Bronchial epithelial cell (primary cell): ENCODE data around the gene PLA2G15. TPM values are rescaled to one million over a fixed set of nuclear protein-coding genes. Genes with fewer than 3 reads are reported as not detected.

Experiments used
- DNase-seq: peaks from one replicate; pipeline ENCODE4 v3.0.0-alpha.2; 2010; ENCODE audit warnings: low read depth
- FAIRE-seq: peaks from 2 replicates; lab custom pipeline; 2011; peaks lifted over from hg19 to GRCh38; lab: Jason Lieb, UNC
- H3K27me3 ChIP-seq: 2 replicates; pipeline ENCODE4 v1.5.1; 2011; ENCODE audit warnings: low read length; ENCODE audit not compliant: control insufficient read depth, insufficient read depth
- H3K36me3 ChIP-seq: 2 replicates; pipeline ENCODE4 v1.5.1; 2011; ENCODE audit warnings: low read length; ENCODE audit not compliant: control insufficient read depth, insufficient read depth
- H3K4me3 ChIP-seq: 2 replicates; pipeline ENCODE4 v1.5.1; 2011; ENCODE audit warnings: mild to moderate bottlenecking, low read depth, low read length, control low read depth
- total RNA-seq: library from RNA; depleted of rRNA; stranded (reverse); fragments of >200 nt; gene quantifications from 2 replicates; pipeline ENCODE4 v1.2.1, GENCODE V29; 2014
- TF ChIP-seq, protein P1 (sequence below): IDR thresholded peaks from 2 replicates; pipeline ENCODE4 v1.5.1; 2011; ENCODE audit warnings: mild to moderate bottlenecking, moderate library complexity, low read length, control low read depth, inconsistent platforms; ENCODE audit not compliant: insufficient read depth, severe bottlenecking

PLA2G15 gene, protein sequence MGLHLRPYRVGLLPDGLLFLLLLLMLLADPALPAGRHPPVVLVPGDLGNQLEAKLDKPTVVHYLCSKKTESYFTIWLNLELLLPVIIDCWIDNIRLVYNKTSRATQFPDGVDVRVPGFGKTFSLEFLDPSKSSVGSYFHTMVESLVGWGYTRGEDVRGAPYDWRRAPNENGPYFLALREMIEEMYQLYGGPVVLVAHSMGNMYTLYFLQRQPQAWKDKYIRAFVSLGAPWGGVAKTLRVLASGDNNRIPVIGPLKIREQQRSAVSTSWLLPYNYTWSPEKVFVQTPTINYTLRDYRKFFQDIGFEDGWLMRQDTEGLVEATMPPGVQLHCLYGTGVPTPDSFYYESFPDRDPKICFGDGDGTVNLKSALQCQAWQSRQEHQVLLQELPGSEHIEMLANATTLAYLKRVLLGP
- total RNA-seq: 8.2 and 9.2 TPM in 2 replicates

DNA sequence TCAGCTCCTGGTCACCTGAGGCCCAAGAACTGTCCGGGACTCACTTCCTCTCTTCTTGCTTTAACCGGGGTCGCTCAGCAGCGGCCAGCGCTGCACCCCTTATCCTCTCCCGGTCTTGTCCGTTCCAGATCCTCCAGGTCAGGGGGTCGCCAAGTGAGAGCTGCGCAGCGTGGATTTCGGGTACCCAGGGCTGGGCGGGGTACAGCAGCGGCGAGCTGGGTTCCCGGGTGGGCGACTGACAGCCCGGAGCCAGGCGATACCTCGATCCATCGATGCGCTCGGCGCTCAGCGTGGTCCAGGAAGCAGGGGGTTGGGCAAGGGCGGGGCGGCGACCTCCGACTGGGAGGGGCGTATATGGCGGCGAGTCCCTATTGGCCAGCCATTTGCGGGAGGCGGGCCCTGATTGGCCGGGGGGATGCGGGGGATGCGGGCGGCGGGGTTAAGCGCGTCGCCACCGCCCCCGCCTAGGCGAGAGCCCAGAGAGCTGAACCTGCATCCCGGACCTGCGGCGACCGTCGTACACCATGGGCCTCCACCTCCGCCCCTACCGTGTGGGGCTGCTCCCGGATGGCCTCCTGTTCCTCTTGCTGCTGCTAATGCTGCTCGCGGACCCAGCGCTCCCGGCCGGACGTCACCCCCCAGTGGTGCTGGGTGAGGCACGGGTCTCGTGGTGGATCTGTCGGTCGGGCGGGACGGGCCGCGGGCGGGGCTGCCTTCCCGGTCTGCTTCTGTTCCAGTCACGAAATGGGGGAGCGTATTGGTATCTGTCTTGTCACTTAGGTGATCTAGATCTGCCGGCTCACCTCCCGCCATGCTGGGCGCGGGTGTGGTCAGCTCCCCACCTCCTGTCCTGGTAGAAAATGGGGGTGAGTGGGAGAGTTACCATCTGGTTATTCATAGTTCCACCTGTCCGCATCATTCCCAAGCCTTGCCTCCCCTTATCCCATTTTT, at the start of gene PLA2G15:
TSS of gene PLA2G15 (plus strand) at position 471 of the 951 bp plus-strand sequence. CDS start at position 525, 54 bp downstream.
- TF ChIP-seq, protein P1, sequence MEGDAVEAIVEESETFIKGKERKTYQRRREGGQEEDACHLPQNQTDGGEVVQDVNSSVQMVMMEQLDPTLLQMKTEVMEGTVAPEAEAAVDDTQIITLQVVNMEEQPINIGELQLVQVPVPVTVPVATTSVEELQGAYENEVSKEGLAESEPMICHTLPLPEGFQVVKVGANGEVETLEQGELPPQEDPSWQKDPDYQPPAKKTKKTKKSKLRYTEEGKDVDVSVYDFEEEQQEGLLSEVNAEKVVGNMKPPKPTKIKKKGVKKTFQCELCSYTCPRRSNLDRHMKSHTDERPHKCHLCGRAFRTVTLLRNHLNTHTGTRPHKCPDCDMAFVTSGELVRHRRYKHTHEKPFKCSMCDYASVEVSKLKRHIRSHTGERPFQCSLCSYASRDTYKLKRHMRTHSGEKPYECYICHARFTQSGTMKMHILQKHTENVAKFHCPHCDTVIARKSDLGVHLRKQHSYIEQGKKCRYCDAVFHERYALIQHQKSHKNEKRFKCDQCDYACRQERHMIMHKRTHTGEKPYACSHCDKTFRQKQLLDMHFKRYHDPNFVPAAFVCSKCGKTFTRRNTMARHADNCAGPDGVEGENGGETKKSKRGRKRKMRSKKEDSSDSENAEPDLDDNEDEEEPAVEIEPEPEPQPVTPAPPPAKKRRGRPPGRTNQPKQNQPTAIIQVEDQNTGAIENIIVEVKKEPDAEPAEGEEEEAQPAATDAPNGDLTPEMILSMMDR: no peak
- DNase-seq: peak; percentile 74
- FAIRE-seq: no peak

DNA sequence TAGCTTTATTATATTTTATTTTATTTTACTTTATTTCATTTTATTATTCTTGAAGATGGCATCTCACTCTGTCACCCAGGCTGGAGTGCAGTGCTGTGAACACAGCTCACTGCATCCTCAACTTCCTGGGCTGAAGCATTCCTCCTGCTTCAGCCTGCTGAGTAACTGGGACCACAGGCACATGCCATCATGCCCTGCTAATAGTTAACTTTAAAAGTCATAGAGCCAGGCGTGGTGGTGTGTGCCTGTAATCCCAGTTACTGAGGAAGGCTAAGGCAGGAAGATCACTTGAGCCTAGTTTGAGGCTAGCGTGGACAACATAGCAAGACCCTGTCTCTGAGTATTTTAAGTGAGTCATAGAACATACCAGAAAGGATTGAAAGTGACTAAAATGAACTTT, 47.9 kb upstream of the PLA2G15 start:
- FAIRE-seq (no peak), DNase-seq (no peak)
- Histone ChIP-seq H3K27me3 (no peaks in the 10 kb centered on the region), H3K4me3 (no peak overlapping the region), H3K36me3 (no peaks in the 10 kb centered on the region)
- TF ChIP-seq, protein P1: no peak

More for the DNA sequence above, at the start of gene PLA2G15:
- no peaks in the 10 kb centered on the region for H3K27me3 ChIP-seq
- H3K36me3 ChIP-seq: peaks cover 5% of the 10 kb centered on the region
- H3K4me3 ChIP-seq: peak within 1 kb of the TSS; percentile 78

DNA sequence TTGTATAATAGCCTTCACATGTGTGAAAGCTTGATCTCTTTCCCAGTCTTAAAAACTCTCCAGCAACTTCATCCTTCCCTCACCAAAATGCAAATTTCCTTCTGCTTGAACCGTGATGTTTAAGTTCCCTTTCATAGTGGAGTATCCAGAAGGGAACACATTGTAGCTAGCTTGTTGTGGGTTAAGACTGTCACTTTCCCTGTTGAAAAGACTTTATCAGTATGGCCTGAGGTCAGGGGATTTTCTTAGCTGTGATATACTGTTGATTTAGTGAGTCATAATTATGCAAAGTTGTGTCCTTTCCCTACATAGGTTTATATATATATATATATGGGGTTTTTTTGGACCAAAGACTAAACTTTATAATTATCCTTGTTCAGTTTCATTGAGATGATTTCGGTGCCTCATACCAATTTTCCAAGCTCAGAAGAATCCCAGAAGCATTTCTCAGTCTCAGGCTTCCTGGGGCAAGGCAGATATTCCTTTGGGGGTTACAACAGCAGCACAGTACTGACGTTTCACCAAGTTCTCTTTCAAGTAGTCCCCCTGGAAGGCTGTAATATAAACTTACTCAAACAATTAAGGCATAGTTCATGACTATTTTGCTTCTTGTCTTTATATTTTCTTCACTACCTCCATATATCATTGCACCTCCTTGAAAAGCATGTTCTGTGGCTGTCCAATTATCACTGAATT, 44.9 kb upstream of the PLA2G15 start:
- no peak overlapping the region for H3K4me3 ChIP-seq
- H3K27me3 ChIP-seq: no peaks in the 10 kb centered on the region
- TF ChIP-seq, protein P1: no peak
- H3K36me3 ChIP-seq: no peaks in the 10 kb centered on the region
- DNase-seq (peak; percentile 82), FAIRE-seq (no peak)

DNA sequence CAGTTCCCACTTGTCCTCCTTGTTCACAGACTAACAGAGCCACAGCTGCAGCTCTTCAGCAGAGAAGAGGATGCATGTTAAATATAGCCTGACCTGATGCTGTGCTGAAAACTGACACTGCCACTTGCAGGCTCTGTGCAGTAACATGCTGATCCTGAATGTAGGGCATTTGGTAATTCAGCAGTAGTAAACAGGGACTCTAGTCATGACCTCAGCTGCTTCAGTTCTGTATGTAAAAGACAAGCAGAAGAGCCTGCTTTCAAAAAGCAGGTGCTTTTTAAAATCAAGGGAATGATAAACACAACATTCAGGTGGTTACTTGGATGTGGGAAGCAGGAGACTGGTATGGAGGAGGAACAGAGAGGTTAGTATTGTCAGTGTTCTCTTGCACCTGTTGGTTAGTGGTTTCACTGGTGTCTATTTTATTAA, 43.1 kb upstream of the PLA2G15 start:
- DNase-seq (no peak), FAIRE-seq (no peak)
- TF ChIP-seq, protein P1: no peak
- Histone ChIP-seq H3K27me3 (no peaks in the 10 kb centered on the region), H3K36me3 (no peaks in the 10 kb centered on the region), H3K4me3 (no peak overlapping the region)

DNA sequence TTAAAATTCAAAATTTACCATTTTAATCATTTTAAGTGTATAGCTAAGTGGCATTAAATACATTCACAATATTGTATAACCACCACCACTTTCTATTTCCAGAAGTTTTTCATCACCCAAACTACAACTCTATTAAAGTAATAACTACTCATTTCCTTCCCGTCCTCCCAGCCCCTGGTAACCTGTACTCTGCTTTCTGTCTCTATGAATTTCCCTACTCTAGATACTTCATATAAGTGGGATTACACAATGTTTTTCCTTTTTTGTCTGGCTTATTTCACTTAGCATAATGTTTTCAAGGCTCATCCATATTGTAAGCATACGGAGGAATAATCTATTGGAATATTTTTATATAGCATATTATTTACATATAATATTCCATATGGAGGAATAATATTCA, 38.9 kb upstream of the PLA2G15 start:
- no peak for DNase-seq
- FAIRE-seq: no peak
- TF ChIP-seq, protein P1: no peak
- no peaks in the 10 kb centered on the region for H3K36me3 ChIP-seq
- H3K4me3 ChIP-seq: no peak overlapping the region
- H3K27me3 ChIP-seq: no peaks in the 10 kb centered on the region
